ENCODE results near the gene GIT2.

DNA sequence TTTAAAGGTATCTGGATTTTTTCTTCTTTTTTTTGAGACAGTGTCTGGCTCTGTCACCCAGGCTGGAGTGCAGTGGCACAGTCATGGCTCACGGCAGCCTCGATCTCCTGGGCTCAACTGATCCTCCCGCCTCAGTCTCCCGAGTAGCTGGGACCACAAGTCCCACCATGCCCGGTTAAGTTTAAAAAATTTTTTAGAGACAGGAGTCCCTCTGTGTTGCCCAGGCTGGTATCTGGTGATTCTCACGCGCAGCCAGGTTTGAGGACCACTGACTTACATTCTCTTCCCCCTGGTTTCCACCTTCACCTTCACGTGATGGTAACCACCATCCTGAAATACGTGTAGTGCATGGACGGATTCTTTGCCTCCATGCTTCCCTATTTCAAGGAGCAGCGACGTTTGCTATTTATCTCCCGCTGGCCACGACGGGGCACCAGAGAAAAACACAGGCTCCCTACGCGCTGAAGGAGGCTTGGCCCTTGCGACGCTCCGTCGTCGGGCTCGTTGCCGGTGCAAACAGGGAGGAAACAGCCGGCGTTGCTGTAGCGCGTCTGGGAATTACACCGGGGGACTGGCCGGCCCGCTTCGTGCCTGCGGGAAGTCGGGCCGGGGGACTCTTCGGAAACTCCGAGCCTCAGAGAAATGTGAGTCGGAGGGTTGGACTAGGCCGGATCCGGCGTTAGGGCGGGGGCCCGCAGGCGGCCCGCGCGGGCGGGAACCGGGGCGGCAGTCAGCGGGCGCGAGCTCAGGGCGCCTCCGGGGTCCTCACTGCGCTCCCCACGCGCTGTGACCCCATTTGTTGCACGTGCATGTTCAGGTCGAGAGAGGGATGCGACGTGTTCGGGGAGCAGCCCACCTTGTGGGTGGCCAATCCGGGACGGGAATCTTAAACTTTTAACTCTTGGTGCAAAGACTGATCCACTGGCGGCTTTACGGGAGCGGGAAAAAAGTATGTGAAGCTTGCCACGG lies 96.1 kb downstream of the GIT2 start, which contains the start of gene TCHP:
- TF ChIP-seq, protein P1, sequence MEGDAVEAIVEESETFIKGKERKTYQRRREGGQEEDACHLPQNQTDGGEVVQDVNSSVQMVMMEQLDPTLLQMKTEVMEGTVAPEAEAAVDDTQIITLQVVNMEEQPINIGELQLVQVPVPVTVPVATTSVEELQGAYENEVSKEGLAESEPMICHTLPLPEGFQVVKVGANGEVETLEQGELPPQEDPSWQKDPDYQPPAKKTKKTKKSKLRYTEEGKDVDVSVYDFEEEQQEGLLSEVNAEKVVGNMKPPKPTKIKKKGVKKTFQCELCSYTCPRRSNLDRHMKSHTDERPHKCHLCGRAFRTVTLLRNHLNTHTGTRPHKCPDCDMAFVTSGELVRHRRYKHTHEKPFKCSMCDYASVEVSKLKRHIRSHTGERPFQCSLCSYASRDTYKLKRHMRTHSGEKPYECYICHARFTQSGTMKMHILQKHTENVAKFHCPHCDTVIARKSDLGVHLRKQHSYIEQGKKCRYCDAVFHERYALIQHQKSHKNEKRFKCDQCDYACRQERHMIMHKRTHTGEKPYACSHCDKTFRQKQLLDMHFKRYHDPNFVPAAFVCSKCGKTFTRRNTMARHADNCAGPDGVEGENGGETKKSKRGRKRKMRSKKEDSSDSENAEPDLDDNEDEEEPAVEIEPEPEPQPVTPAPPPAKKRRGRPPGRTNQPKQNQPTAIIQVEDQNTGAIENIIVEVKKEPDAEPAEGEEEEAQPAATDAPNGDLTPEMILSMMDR (IDR thresholded peaks at IDR 0.05), result peak in 4 of 6 experiments; percentile 21 to 42 (median 30)
- TF ChIP-seq POLR2A (IDR thresholded peaks at IDR 0.05), result peak in 1 of 2 donors; percentile 46

Data from adrenal gland (tissue), 5 donors.